Small intestine (tissue), 7 donors: ENCODE results near the gene WSCD2. TPM values are rescaled to one million over a fixed set of nuclear protein-coding genes. Genes with fewer than 3 reads are reported as not detected.

ENCODE experiments used
- DNase-seq, 2 donors: peaks; one replicate each; pipeline versions ENCODE4 v3.0.0 to v3.0.0-alpha.2; 2013
- FAIRE-seq: peaks from 2 replicates; lab custom pipeline; 2012; peaks lifted over from hg19 to GRCh38; lab: Jason Lieb, UNC
- H3K27ac ChIP-seq, 3 donors: one replicate each; pipeline ENCODE4 v1.5.1; 2013; ENCODE audit warnings: low read length in 2 of 3, mild to moderate bottlenecking in 2 of 3, control low read depth in 1 of 3, inconsistent platforms in 1 of 3, low read depth in 1 of 3, moderate library complexity in 1 of 3
- H3K27me3 ChIP-seq, 3 donors: one replicate each; pipeline ENCODE4 v1.6.1; 2013; ENCODE audit warnings: low read length in 3 of 3, inconsistent platforms in 1 of 3; ENCODE audit not compliant: control insufficient read depth in 3 of 3, insufficient read depth in 3 of 3
- H3K36me3 ChIP-seq, 3 donors: one replicate each; pipeline ENCODE4 v1.6.1; 2013; ENCODE audit warnings: low read length in 3 of 3, inconsistent platforms in 1 of 3, low read depth in 1 of 3, mild to moderate bottlenecking in 1 of 3, moderate library complexity in 1 of 3; ENCODE audit not compliant: control insufficient read depth in 3 of 3, insufficient read depth in 2 of 3
- H3K4me1 ChIP-seq, 3 donors: one replicate each; pipeline ENCODE4 v1.6.1; 2013; ENCODE audit warnings: low read length in 2 of 3, inconsistent platforms in 1 of 3, low read depth in 1 of 3, mild to moderate bottlenecking in 1 of 3, moderate library complexity in 1 of 3; ENCODE audit not compliant: control insufficient read depth in 3 of 3, insufficient read depth in 2 of 3
- H3K4me3 ChIP-seq, 3 donors: one replicate each; pipeline ENCODE4 v1.5.1; 2013; ENCODE audit warnings: low read length in 3 of 3, control low read depth in 1 of 3, inconsistent platforms in 1 of 3, low read depth in 1 of 3, mild to moderate bottlenecking in 1 of 3, moderate library complexity in 1 of 3
- H3K9me3 ChIP-seq, 2 donors: one replicate each; pipeline ENCODE4 v1.6.1; 2013; ENCODE audit warnings: low read depth in 1 of 2, low read length in 1 of 2; ENCODE audit not compliant: control insufficient read depth in 2 of 2, insufficient read depth in 1 of 2
- WGBS, 3 donors: extraction: QIAGEN DNeasy Blood & Tissue Kit; methylation state at CpG; one replicate each; pipeline ENCODE4 v1.1.7; 2013; 5-methylcytosine and 5-hydroxymethylcytosine counted together
- polyA plus RNA-seq, 4 donors: library from polyadenylated mRNA; stranded (reverse) in 3 of 4; unstranded in 1 of 4; fragments of 200-250 nt in 3 of 4; fragments of 120-200 nt in 1 of 4; gene quantifications; one replicate each; pipeline versions ENCODE4 v1.2.1 to v1.2.3, GENCODE V29; 2013
- donor health status: healthy with polysubstance abuse.
- donor health status: control.
- donor health status: control.
- donor health status: Bipolar disorder and iron deficiency.
- donor health status: healthy.

Gene WSCD2
- polyA plus RNA-seq, 4 donors = 1.1 to 1.2 TPM; not detected in 2

DNA sequence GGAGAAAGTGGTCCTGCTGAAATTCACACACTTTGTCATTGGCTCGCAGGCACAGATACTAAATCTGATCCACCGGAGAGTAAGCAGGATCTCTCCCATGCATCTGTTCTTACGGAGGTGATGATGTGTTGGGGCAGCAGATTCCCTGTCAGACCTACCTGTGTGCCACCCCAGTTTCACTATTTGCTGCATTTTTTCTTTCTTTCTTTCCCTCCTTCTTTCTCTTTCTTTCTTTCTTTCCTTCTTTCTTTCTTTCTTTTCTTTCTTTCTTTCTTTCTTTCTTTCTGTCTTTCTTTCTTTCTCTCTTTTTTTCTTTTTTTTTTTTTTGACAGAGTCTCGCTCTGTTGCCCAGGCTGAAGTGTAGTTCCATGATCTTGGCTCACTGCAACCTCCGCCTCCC, 37.4 kb downstream of the WSCD2 start:
- Histone ChIP-seq H3K27me3 (peaks cover 0 to 3% (median 0%) of the 10 kb centered on the region in 3 donors), H3K4me1 (no peaks in the 10 kb centered on the region), H3K36me3 (no peaks in the 10 kb centered on the region), H3K4me3 (no peak overlapping the region), H3K9me3 (peaks cover 0 to 3% of the 10 kb centered on the region in 2 donors), H3K27ac (no peak overlapping the region)
- 75 to 84% (median 79%) methylated on average over 5 of the region's 5 CpGs for WGBS, 3 donors
- DNase-seq (no peak), FAIRE-seq (no peak)

GRCh38 chr12:108167974-108168373, 38.9 kb downstream of the WSCD2 start:
- Histone ChIP-seq H3K4me3 (no peak overlapping the region), H3K9me3 (peaks cover 0 to 3% of the 10 kb centered on the region in 2 donors), H3K27me3 (peaks cover 0 to 3% (median 0%) of the 10 kb centered on the region in 3 donors), H3K36me3 (no peaks in the 10 kb centered on the region), H3K4me1 (no peaks in the 10 kb centered on the region), H3K27ac (no peak overlapping the region)
- WGBS, 3 donors = 61 to 76% (median 67%) methylated on average over 3 of the region's 3 CpGs
- FAIRE-seq (no peak), DNase-seq (no peak)

GRCh38 chr12:108169708-108170107, 40.6 kb downstream of the WSCD2 start:
- Histone ChIP-seq H3K4me3 (no peak overlapping the region), H3K27ac (no peak overlapping the region), H3K4me1 (no peaks in the 10 kb centered on the region), H3K27me3 (peaks cover 0 to 3% (median 0%) of the 10 kb centered on the region in 3 donors), H3K9me3 (no peaks in the 10 kb centered on the region), H3K36me3 (no peaks in the 10 kb centered on the region)
- FAIRE-seq (no peak), DNase-seq (no peak)
- 53 to 61% (median 59%) methylated on average over 2 of the region's 2 CpGs for WGBS, 3 donors

DNA sequence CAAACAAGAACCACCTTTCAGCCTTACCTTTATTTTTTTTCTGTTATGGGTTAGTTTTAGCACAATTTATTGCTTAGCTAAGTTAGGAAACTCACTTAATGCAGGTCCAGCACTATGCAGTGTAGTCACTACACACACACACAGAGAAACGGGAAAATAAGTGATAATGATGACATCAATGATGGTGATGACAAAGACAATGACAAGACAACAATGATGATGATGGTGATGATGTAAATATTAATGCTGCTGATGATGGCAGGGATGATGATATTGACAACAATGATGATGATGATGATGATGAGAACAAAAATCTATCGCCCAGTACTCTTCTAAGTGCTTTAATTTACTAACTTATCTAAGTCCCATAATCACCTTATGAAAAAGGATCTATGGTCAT, 41.1 kb downstream of the WSCD2 start:
- Histone ChIP-seq H3K4me3 (no peak overlapping the region), H3K27ac (no peak overlapping the region), H3K9me3 (no peaks in the 10 kb centered on the region), H3K4me1 (no peaks in the 10 kb centered on the region), H3K27me3 (peaks cover 0 to 3% (median 0%) of the 10 kb centered on the region in 3 donors), H3K36me3 (no peaks in the 10 kb centered on the region)
- DNase-seq = no peak
- WGBS, 3 donors = 71 to 74% (median 71%) methylated on average over 2 of the region's 2 CpGs
- FAIRE-seq = no peak

DNA sequence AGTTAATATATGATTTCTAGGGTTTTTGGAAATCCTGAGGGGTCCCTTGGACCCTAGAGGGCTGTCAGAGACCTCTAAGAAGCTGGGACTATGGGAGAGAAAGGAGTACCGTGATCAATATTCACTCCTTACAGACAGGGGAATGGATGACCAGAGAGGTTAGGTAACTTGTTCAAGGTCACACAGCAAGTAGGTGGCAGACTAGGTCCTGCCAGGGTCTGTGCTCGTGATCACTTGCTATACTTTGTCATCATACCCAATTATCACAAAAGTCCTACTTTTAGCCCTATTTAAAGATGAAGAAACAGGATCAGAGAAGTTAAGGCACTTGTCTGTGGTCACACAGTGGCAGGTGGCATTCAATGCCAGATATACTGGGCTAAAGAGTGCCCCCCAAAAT, 42.9 kb downstream of the WSCD2 start:
- Histone ChIP-seq H3K9me3 (no peaks in the 10 kb centered on the region), H3K4me3 (no peak overlapping the region), H3K4me1 (no peaks in the 10 kb centered on the region), H3K36me3 (no peaks in the 10 kb centered on the region), H3K27me3 (peaks cover 0 to 3% (median 0%) of the 10 kb centered on the region in 3 donors), H3K27ac (no peak overlapping the region)
- WGBS, 3 donors = 67 to 83% (median 68%) methylated on average over 2 of the region's 2 CpGs
- DNase-seq = no peak
- no peak for FAIRE-seq

DNA sequence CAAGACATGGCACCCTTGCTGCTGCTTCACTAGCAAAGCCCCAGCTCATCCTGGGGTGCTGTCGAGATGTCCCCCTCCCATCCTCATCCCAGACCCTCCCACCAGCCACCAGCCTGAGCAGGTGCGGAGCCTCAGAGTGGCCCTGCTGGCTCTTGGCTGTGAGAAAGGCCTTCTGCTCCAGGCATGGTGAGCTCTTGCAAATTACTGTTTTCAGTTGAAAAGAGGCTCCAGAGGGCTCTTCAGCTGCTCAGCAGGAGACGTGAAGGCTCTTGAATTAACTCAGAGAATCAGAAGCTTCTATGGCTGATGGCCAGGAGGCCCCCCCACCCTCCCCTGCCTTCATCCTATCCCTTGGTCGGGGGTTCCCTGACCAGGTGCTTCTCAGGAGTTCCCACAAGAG, 44.1 kb downstream of the WSCD2 start:
- WGBS, 3 donors = 24 to 42% (median 30%) methylated on average over 4 of the region's 4 CpGs
- H3K4me1 ChIP-seq = no peaks in the 10 kb centered on the region
- DNase-seq = no peak
- no peak overlapping the region for H3K4me3 ChIP-seq
- H3K27me3 ChIP-seq = peaks cover 0 to 3% (median 0%) of the 10 kb centered on the region in 3 donors
- FAIRE-seq = no peak
- no peak overlapping the region for H3K27ac ChIP-seq
- H3K9me3 ChIP-seq = no peaks in the 10 kb centered on the region
- H3K36me3 ChIP-seq = no peaks in the 10 kb centered on the region

- H3K27ac ChIP-seq = no peak overlapping the region
- no peaks in the 10 kb centered on the region for H3K9me3 ChIP-seq
- H3K36me3 ChIP-seq = no peaks in the 10 kb centered on the region
- WGBS, 3 donors = 58 to 69% (median 59%) methylated on average over 6 of the region's 6 CpGs
- no peak for DNase-seq
- H3K27me3 ChIP-seq = peaks cover 0 to 3% (median 0%) of the 10 kb centered on the region in 3 donors
- no peaks in the 10 kb centered on the region for H3K4me1 ChIP-seq
- no peak overlapping the region for H3K4me3 ChIP-seq
- FAIRE-seq = no peak
Measured at GRCh38 chr12:108173892-108174291, 44.8 kb downstream of the WSCD2 start.

GRCh38 chr12:108174641-108175040, 45.6 kb downstream of the WSCD2 start:
- FAIRE-seq = no peak
- H3K9me3 ChIP-seq = no peaks in the 10 kb centered on the region
- no peaks in the 10 kb centered on the region for H3K36me3 ChIP-seq
- no peak for DNase-seq
- H3K4me1 ChIP-seq = no peaks in the 10 kb centered on the region
- H3K4me3 ChIP-seq = no peak overlapping the region
- no peak overlapping the region for H3K27ac ChIP-seq
- 55 to 79% (median 57%) methylated on average over 6 of the region's 6 CpGs for WGBS, 3 donors
- peaks cover 0 to 3% (median 0%) of the 10 kb centered on the region in 3 donors for H3K27me3 ChIP-seq

DNA sequence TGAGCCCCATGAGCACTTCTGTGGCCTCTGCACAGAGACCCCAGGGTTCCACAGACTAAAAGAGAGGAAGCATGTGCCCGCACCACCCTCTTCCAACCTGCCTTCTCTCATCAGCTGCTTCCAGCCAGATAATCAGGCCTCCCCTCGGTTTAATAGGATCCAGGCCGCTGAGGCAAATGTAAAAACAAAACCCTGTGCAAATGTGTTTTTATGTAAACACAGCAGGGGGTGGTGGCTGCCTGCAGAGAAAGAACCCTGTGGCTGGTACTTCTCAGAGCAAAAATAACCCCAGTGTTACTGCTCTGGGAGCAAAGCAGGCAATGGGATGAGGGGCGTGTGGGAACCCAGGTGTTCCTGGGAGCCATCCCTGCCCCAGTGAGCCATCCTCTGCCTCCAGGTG, 46.2 kb downstream of the WSCD2 start:
- Histone ChIP-seq H3K4me3 (no peak overlapping the region), H3K27me3 (peaks cover 0 to 3% (median 0%) of the 10 kb centered on the region in 3 donors), H3K4me1 (no peaks in the 10 kb centered on the region), H3K27ac (no peak overlapping the region), H3K36me3 (no peaks in the 10 kb centered on the region), H3K9me3 (no peaks in the 10 kb centered on the region)
- FAIRE-seq (no peak), DNase-seq (no peak)
- WGBS, 3 donors = 22 to 32% (median 23%) methylated on average over 4 of the region's 4 CpGs
